ENCODE results near the gene MGRN1.

The MGRN1 gene

GRCh38 chr16:4624015-4624826 lies at the start of gene MGRN1:
MGRN1 (plus strand) TSS chr16:4624826; CDS start chr16:4624961, 135 bp downstream.
- DNase-seq = peak; percentile 96

DNA sequence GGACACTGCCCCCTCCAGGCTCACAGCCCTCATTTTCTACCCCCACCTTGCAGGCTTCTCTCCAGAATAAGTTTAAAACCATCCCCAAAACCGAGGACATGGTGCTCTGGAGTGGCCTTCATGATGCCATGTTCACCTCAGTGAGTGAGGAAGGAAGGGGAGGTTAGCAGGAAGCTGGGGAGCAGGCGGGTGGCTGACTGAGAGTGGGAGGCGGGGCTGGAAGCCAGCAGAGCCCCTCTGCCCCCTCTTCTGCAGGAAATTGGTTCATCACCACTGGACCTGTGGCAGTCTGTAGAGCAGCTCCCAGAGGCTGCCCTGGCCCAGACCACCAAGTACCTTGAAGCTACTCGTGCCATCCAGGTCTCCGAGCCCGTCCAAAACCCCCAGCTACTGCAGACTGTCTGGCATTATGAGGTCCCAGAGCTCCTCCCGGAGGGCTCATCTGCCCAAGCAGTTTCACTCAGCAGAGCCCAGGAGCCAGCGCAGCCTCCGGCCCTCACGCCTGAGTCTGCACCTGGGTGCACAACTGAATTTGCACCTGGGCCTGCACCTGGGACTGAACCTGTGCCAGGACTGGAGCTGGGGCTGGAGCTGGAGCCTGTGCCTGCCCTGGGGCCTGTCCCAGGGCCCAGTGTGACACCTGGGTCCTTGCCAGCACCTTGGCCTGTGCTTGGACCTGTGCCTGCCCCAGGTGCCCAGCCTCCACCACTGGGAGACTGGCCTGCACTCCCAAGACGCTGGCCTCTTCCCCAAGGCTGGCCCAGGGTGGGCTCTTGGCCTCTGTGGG lies 49.5 kb upstream of the MGRN1 start:
- DNase-seq = no peak

DNA sequence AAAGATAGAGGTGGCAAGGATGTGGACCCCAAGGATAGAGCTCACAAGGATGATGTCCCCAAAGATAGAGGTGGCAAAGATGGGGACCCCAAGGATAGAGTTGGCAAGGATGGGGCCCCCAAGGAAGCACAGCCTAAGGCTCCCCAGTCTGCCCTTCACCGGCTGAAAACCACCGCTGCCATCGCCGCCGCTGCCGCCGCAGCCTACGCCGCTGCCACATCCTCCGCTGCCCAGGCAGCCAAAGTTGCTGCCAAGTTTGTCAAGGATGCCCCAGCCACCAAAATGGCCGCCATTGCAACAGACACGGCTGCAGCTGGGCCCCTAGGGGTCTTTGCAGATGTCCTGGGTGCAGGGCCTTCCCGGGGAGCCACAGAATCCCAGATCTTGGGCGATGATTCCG lies 48.6 kb upstream of the MGRN1 start:
- no peak for DNase-seq

- DNase-seq = no peak
These were observed 45.6 kb upstream of the MGRN1 start for GRCh38 chr16:4578961-4579530.

DNA sequence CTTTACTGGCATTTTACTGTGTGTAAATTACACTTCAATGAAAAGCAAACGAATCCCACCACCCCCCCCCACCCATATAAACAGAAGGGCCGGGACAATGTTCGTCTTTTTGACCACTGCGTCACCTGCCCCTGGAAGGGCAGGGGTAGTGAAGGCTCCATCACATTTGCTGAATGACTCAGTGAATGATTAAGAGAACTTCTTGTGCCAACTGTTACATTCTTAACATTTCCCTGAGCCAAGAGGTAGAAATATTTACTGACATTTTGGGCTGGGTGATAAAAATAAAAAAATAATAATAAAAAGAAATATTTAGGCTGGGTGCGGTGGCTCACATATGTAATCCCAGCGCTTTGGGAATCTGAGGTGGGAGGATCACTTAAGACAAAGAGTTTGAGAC lies 44.4 kb upstream of the MGRN1 start:
- no peak for DNase-seq

- no peak for DNase-seq
These were observed 40.7 kb upstream of the MGRN1 start for GRCh38 chr16:4583906-4584305.

DNA sequence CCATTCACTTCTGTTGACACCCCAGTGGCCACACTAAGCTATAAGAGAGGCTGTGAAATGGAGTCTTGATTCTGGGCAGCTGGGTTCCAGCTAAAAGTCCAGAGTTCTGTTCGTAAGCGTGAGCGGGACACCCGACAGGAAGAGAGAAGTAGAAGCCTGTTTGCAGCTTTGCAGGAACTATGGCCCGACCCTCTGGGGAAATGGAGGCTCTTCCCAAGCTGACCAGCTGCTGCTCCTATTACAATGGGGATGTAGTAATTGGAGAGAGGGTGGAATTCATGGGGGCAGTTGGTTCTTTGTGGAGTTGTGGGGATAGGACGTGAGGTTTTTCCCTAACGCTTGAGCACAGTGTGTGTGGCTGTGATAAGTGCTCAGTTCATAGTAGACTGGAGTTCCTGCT lies 38.3 kb upstream of the MGRN1 start:
- DNase-seq = no peak

- no peak for DNase-seq
These were observed 36.2 kb upstream of the MGRN1 start for GRCh38 chr16:4588386-4588785.

- DNase-seq = no peak
These were observed 35.7 kb upstream of the MGRN1 start for GRCh38 chr16:4588961-4589360.

DNA sequence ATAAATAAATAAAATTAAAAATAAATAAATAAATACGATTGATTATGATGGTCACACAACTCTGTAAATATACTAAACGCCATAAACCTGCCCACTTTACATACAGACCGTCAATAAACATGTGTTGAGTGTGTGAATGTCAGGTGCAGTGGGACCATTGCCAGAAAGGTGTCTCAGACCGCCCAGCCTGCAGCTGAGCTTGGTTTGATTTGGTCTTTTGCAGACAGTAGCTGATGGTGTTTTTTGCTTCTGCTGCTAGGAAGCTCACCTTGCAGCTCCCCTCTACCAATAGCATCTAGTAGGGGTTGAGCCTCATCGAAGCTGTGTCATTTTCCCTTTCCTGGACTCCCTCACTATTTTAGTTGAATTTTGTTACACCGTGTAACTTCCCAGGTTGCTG lies 33.4 kb upstream of the MGRN1 start:
- DNase-seq = no peak

- no peak for DNase-seq
These were observed 32.7 kb upstream of the MGRN1 start for GRCh38 chr16:4591706-4592470.

- no peak for DNase-seq
These were observed 31.5 kb upstream of the MGRN1 start for GRCh38 chr16:4593086-4593485.

DNA sequence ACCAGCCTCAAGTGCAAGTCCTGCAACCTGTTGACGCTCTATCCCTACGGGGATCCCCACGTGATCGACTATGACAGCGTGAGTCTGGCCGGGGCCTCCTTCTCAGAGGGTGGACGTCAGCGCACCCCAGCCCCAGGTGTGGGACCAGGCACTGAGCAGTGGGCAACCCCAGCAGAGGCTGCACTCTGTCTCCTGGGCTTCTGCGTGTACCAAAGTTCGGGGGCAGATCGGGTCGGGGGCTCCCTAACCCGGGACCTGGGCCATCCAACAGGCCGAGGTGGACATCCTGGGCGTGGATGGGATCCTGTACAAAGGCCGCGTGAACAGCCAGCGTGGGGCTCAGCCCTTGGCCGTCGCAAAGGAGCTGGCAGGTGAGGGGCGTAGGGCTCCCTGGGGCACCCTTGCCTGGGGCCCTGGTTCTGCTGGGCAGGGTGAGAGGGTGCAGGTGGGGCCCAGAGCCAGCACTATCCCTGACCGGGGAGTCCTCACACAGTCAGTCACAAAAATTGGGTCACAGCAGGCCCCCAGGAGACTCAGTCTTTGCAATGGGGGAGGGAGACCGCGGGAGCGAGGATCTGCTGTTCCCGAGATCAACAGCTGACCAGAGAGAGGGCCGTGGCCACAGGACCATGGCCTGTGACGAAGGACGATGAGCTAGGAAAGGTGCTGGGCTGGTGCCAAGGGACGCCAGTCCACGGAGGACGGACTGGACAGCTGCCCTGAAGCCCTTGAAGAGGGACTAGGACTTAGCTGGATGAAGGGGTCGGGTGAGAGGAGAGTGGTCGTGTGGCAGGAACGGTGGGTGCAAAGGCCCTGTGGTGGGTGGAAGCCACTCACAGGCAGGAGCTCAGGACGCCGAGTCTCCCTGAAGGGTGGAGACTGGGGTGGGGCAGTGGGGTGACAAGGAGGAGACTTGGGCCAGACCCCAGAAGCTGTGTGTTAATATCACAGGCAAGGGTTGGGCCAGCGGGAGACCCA lies 29.9 kb upstream of the MGRN1 start:
- DNase-seq = no peak

DNA sequence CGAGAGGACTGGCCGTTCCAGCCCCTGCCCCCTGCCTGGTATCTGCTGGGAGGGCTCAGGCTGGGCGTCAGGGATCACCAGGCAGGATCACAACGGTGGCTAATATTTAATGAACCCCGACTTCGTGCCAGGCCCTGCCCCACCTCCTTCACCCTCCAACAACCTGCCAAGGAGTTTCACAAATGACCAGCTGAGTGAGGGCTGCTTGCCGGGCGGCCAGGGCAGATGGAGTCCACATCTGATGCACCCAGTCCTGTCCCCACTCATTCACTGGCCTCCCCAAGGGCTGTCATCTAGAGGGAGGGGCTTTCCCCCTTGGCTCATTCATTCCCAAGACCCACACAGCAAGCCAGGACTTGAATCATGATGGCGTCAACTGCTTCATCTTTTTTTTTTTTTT lies 27.5 kb upstream of the MGRN1 start:
- DNase-seq = no peak

GRCh38 chr16:4599037-4599436 lies 25.6 kb upstream of the MGRN1 start:
- DNase-seq = no peak

- DNase-seq = no peak
These were observed 25.1 kb upstream of the MGRN1 start for GRCh38 chr16:4599545-4599944.

- no peak for DNase-seq
These were observed 23.4 kb upstream of the MGRN1 start for GRCh38 chr16:4601036-4601863.

- DNase-seq = no peak
These were observed 22.8 kb upstream of the MGRN1 start for GRCh38 chr16:4601864-4602186.

DNA sequence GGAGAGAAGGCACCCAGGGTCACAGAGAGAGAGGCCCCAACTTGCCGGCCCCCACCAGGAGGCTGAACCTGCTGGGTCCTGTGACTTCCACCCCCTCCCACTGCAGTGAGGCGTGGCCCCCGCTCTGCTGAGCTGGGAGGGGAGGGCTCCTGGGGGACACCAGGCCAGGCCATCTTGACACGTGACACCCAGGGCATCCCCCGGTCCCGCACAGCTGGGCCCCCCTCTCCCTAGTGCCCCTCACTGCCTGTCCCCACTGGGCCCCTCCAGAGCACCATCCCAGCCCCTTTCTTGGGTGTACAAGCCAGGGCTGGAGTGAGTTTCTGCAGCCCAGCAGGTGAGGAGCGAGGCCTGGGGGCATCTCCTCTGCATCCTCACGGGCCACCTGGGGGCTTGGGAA lies 22.3 kb upstream of the MGRN1 start:
- DNase-seq = no peak

DNA sequence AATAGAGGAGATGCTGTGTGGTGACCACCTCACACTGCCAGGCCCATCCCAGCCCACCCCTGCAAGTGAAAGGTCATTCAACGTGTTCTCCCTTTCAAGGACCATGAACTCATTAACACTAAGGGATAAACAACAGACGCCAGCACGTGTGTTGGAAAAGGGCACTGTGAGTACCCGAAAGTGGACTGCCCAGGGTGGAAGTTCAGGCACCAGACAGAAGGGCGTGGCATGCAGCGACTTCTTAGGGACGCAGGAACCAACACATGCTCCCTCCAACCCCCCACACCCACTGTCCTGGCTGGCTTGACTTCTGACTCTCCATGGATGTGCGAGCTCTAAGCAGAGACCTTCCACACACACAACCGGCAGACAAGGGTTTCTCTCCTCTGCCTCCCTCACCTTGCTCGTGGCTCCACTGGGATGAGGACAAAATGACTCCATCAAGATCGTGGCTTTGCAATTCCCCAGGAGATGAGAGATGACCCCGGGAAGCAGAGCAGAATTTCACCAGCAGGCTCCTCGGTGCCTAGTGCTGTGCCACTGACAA lies 20.9 kb upstream of the MGRN1 start:
- no peak for DNase-seq

GRCh38 chr16:4604401-4604800 lies 20.2 kb upstream of the MGRN1 start:
- DNase-seq = no peak
